Renal cortex interstitium (tissue), 11 donors: ENCODE results near the gene BNC2. TPM values are rescaled to one million over a fixed set of nuclear protein-coding genes. Genes with fewer than 3 reads are reported as not detected.
"Not testable (repeated sequence)": the region's sequence is repeated elsewhere in the genome, so short reads cannot be mapped to it uniquely, and the experiment has no call there.

Experiments
- DNase-seq, 11 donors: peaks; one replicate each; pipeline ENCODE4 v3.0.0-alpha.2; 2013; ENCODE audit warnings: low read depth in 9 of 11, low spot score in 4 of 11; ENCODE audit errors: extremely low read depth in 1 of 11
- polyA plus RNA-seq, 3 donors: library from polyadenylated mRNA; unstranded; fragments of 120-200 nt; gene quantifications; one replicate each; pipeline ENCODE4 v1.2.1, GENCODE V29; 2013; ENCODE audit not compliant: insufficient read length in 3 of 3

The BNC2 gene
- polyA plus RNA-seq, 3 donors: 8.9 to 10.2 (median 9.8) TPM

DNA sequence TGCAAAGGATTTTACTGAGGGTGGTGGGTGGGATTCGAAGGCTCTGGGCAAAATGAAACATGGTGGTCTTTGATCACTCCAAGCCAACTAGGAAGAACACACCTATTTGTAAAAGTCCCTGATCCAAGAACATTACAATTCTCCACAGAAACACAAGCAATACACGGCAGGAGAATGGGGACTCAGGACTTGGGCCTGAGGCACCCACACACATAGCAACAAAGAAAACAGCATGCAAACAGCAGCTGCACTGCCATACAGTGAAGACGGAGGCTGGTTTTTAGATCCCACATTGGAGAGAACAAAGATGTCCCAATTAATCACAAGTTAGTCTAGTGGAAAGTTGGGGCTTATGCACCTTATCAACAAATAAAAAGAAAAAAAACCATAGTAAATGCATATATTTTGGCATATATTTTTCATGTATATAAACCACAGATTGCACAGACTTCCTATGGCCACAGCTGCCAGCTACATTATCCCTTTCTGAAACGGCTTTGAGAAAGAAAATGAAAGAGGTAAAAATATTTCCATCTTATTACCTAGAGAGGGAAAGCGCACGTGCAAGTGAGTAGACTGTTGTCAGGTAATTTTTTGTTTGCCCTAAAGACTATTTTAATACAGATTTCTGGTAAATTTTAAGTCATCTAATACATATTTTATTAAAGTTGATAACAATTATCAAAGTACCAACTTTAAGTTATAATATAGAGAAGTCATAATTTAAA, 410.9 kb downstream of the BNC2 start:
- DNase-seq: no peak

DNA sequence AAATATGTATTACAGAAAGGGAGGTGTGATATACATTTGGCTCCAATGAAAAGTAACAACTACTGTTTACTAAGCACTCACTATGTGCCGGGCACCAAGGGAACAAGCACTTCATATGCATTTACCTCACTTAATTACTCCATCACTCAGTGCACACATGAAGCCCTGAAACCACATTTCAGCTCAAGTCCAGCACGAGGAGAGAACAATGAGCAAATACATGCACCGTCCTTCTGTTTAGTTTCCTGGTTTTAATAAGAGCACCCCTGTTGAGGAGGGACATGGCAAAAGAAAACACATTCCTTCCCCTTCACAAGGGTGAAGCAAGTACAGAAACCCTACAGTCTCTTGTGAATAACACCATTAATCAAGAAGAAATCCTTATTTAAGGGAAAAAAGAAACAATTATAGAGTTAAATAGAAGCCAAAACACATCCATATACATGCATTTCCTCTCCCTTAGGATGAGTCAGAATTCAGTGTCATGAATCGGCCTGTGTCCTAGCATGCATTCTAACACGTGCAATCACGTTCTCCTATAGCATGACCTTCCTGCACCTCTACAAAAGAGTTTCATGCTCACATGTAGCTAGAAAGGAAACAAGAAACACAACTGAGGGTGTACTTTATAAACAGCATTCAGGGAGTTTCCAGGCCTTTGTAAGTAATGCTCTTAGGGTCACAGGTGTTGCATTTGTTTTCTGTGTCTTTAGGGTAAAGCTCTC, 411.6 kb downstream of the BNC2 start:
- DNase-seq: no peak

DNA sequence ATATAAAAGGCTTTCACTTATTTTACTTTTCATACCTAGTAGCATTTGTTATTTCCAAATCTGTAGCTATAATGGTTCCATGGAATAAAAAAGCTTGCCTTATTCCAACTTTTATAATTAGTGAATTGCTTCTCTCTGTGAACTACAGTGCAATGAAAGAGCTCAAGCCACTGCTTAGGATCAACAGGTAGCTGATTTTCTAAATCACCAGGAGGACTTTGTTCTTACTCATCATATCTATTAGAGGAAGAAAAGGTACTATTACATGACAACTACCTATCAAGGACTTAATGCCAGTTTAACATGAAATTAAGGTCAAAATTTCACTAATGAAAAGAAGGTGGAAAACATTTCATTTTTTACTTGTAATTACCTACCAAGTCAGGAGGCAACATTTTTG, 414.6 kb downstream of the BNC2 start:
- no peak for DNase-seq

DNA sequence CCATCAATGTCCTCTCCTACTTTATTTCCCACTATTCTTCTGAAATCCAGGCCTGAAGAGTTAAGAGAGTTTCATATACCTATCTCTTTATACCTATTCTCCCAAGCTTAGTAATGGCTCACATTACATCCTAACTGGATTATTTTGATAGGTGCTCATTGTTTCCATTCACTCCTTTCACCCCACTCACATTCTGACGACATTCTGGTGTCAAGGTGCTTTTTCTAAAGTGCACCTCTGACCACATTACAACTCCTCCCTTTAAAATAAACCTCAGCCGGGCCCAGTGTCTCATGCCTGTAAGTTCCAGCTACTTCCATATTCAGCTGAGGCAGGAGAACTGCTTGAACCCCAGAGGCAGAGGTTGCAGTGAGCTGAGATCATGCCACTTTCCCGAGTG, 417.1 kb downstream of the BNC2 start:
- DNase-seq: no peak

DNA sequence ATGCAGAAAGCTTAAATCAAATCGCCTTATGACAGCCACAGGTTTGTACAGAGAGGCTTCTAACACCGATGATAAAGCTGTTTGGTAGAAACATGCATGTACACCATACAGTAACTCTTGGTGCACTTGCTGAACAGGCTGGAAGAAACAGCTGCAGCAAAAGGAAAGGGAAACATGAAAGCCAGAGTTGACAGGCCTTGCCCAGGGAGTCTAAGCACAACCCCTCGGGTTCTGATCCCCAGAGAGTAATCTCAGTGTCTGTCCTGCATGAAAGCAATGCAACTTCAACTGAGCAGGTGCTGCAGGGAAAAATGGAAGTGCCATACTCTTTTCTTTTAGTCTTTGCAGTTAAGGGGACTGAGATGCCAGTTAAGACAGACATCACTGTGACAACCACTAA, 419.9 kb downstream of the BNC2 start:
- no peak for DNase-seq

DNA sequence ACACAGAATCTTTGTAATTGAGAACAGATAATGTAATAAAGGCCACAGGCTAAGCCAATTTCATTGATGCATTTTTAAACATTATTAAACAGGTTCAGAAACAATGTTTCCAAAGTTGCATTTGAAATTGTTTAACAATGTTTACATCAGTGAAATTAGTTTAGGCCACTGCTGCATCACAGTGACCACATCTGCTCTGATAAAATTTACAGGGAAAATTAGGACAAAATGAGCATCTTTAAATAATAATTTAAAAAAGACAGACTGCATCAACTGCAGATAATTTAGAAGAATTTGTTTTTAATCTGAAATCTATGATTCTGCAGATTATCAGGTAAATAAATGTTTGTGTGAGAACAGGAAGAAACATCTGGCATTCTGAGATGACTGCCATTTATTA, 420.4 kb downstream of the BNC2 start:
- no peak for DNase-seq

DNA sequence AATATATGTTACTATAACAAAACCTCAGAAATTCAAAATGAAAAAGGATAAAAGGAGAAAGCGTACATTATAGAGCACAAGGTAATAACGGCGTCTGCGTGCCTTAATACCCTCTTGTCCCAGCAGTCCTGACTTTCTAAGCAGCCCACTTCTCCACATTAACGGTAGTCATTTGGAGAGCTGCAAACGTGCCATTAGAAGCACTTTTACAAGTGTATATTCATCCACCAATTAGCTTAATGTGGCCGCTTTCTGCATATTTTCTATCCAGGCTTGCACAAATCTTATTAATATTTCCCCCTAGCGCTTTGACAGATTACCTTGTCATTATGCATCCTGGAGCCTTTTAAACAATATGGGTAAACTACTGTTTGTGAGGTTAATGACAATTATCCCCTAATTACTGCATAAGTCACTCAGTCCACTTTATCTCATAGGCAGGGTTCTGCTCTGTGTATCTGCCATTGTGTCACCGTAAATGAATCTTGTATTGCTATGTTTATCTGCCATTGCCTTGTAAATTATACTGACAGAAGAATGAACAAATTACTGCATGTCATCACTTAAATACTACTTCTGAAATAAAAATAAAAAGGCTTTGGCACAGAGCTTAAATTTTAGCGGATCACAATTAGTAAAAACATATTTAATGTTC, 421.3 kb downstream of the BNC2 start:
- no peak for DNase-seq

DNA sequence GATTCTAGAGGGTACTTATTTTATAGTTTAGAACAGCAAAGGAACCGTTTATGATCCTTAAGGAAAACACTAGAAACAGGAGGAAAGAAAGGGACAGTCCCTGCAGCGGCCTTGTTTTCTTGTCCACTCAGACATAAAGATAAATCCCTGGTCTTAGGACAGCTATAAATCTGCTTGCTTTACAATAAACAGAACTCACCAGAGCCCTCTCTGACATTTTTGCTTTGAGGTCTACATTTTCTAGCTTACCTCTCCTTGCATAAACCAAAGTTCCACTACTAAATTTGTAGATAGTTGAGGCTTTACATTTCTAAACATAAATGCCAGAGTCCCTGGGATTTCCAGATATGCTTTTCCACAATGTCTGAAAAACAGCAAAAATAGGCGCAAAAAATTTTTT, 422.5 kb downstream of the BNC2 start:
- DNase-seq: no peak

DNA sequence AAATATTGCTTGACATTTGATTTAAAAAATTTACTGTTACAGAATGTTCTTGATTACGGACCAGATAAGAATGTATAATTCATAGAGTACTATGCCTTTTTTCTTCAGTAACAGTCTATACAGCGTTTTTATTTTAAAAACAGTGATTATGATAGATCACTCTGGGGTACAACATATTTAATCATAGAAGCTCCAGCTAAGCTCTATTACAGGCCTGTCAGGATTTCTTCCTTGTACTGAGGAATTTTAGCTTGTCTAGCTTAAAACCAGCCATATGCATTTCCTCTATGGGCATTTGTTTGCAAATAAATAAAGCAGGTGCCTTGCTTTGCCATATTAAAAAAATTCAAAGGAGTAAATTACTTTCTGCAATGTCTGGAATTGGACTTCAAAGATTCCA, 423.8 kb downstream of the BNC2 start:
- DNase-seq: no peak

DNA sequence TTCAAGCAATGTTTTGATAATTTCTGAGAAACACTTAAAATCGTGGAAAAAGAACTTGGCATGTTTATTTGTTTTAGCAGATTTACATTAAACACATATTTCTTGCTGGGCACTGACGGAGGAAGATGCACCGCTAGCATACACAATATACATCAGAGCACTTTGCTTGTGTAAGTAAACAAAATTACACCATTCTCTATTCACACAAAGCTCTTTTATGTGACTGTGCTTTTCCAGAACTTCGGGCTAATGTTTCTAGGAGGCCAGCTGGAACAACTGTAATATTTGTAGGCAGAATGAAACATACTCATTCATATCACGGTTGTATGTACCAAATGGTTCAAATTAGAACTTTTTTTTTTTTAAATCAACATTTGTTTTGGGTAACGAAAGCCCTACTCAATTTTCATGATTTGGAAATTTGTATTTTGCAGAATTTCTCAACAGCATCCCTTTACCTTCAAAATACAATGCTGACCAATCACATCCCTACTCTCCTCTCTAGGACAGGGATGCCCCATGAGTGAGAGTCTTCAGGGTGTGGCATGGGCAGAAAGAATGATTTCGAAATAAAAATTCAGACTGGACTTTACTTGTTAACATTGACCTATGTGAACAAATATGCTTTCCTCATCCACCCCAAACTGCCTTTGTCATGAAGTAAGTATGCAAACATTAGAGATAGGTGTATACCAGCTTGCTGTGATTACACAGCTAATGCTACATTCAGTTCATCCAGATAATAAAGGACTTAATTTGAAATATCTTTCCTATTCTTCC, 425.1 kb downstream of the BNC2 start:
- DNase-seq: no peak

DNA sequence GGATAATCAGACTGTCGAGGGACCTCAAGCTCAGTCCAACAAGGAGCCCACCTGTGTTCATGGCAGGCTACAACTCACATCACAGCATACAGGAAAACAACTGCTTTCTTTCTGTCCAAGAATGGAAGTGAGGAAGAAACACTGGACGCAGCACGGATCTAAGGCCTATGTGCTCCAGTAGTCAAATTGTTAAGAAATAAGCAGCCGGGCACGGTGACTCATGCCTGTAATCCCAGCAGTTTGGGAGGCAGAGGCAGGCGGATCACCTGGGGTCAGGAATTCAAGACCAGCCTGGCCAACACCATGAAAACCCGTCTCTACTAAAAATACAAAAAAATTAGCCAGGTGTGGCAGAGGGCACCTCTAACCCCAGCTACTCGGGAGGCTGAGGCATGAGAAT, 427.8 kb downstream of the BNC2 start:
- no peak for DNase-seq

DNA sequence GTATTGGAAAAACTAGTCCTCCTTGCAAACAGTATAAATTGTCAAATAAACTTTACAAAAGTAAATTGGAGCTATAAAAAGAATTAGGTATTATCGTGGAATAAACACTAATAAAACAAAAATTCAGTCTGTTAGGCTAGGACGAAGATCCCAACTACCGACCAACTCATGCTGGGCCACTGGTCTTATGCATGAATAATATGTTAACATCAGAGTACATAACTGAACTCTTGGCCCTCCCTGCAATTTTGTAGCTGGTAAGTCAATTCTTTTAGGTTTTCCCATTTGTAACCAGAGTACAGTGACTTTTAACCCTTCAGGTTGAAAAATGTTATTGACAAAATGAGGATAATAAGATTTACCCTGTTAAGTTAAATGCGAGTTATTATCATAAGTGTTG, 428.7 kb downstream of the BNC2 start:
- DNase-seq: no peak

DNA sequence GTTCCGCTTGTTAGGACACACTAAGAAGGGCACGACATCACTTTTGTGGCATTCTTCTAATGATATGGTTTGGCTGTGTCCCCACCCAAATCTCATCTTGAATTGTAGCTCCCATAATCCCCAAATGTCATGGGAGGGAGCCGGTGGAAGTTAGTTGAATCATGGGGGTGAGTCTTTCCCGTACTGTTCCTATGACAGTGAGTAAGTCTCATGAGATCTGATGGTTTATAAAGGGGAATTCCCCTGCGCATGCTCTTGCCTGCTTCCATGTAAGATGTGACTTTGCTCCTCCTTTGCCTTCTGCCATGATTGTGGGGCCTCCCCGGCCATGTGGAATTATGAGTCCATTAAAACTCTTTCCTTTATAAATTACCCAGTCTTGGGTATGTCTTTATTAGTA, 431.6 kb downstream of the BNC2 start:
- not testable (repeated sequence) for DNase-seq

DNA sequence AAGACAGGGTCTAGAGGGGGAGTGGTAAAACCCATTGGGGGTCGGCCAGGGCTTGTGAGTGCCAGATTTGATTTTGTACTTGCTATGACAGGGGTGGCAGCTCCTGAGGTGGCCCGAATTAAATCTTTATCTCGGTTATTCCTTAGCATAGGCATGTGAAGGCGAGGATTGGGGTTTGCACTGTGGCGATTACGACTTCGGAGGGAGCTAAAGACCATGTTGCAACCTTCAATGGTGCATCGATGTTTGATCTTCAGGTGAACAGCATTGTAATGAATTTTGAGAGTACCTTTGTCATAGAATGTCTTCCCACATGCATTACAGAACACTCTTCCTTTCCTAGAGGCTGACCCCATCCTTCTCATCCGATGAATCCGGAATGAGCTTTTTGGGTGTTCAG, 433.9 kb downstream of the BNC2 start:
- DNase-seq: no peak

DNA sequence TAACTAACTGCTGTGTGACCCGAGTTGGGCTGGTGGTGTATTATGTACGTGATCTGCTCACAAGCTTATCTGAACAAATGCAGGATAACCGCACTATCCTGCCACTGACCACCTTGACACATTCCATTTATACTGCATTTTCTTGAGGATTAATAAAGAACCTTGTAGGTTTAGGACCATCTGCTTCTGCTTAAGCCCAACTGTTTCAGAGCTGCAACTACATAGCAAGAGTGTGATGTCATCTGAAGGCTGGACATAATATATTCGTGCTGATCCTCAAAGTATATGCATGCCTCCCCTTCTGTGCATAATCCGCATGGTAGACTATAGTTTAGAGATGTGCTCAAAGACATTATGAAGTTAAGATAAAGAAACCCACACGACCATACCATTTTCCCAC, 435.9 kb downstream of the BNC2 start:
- no peak for DNase-seq

DNA sequence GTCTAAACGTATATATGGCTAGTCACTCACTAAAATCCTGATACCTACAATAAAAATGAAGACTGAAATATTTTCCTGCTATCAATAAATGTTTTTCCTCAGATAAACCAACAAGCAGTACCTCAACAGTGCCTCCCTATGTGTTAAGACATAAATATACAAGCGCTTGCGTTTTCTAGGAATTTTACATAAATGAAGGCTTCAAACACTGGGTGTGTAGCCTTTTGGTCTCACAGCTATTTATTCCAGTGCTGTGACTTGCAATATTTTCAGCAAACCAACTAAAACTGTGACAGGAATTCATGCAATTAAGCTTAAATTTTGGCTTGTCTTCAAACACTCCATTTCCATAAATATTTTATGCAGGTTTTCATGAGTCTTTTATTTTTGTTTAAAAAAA, 437.0 kb downstream of the BNC2 start:
- no peak for DNase-seq

DNA sequence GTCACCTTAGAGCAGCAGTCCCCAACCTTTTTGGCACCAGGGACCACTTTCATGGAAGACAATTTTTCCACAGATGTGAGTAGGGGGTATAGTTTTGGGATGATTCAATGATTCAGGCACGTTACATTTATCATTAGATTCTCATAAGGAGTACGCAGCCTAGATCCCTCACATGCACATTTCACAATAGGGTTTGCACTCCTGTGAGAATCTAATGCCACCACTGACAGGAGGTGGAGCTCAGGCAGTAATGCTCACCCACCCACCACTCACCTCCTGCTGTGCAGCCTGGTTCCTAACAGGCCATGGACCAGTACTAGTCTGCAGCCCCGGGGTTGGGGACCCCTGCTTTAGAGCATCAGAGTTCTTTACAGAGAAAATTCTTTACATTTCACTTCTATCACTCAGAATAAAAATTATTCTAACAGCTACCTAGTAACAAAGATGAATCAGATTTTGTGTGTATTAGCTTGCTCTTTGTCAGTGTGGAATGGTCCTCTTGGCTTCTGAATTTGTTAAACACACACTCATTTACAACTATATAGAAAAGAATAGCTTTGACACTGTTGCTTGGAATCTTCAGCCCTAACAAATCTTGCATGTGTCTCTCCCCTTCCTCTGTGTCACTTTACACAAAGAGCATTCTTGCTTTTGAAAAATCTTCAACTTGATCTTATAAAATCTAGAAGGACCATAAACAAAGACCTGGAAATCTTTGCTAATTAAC, 438.6 kb downstream of the BNC2 start:
- DNase-seq: no peak

DNA sequence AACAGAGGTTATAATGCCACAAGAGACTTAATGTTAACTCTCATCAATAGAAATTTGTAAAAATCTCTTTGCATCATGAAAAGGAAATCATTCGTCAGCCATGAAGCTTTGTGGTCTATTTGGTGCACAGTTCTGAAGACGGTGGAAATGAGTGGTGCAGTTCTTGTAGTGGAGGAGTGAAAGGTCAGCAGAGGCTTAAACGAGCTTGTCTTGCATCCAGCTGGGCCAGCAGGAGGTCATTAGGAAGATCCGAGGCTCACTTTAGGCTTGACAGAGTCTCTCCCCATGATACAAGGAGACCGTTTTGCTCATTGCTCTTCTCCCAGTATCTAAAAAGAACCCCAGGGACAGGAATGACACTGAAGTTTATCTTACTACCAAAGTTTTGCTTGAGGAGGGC, 440.8 kb downstream of the BNC2 start:
- DNase-seq: no peak

DNA sequence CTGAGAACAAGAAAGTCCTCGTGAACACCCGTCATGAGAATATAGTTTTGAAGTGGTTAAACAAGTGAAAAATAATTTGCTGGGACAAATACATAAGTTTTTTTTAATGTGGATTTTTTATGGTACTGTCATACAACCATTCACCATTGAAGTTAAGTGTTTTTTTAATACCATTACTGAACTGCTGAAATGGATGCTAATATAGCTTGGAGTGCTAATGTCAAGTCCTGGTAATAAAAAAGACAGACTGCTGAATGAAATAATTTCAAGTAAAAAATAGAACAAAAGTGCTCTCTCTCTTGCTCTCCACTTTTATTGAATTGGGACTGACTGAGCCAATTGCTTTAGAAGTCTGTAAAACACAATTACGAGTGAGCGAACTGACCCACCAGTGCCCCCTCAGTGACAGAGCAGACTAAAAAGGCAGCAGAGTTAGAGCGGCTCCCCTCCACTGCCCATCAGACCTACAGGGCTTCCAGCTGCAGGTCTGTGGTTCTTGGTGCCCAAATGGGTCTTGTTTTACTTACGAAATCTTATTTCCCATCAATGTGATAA, 442.5 kb downstream of the BNC2 start:
- no peak for DNase-seq
